Spinal cord (tissue), 10 donors: Measurements from ENCODE around the gene IKBKG. TPM values are rescaled to one million over a fixed set of nuclear protein-coding genes. Genes with fewer than 3 reads are reported as not detected.
"Not testable (repeated sequence)": the region's sequence is repeated elsewhere in the genome, so short reads cannot be mapped to it uniquely, and the experiment has no call there.

Experiments
- DNase-seq, 6 donors: peaks; one replicate each; pipeline versions ENCODE4 v3.0.0 to v3.0.0-alpha.2; 2013 to 2015; ENCODE audit warnings: low spot score in 6 of 6, low read depth in 4 of 6
- H3K27ac ChIP-seq: one replicate; pipeline ENCODE4 v1.5.1; 2013; ENCODE audit warnings: low read depth, low read length, control low read depth
- H3K27me3 ChIP-seq: one replicate; pipeline ENCODE4 v1.6.1; 2013; ENCODE audit warnings: low read length; ENCODE audit not compliant: control insufficient read depth, insufficient read depth
- H3K36me3 ChIP-seq: one replicate; pipeline ENCODE4 v1.6.1; 2013; ENCODE audit warnings: low read length; ENCODE audit not compliant: control insufficient read depth, insufficient read depth
- H3K4me1 ChIP-seq: one replicate; pipeline ENCODE4 v1.6.1; 2013; ENCODE audit warnings: low read length; ENCODE audit not compliant: control insufficient read depth, insufficient read depth
- H3K4me3 ChIP-seq: one replicate; pipeline ENCODE4 v1.5.1; 2013; ENCODE audit warnings: low read depth, low read length, control low read depth
- H3K9me3 ChIP-seq: one replicate; pipeline ENCODE4 v1.6.1; 2013; ENCODE audit warnings: low read length; ENCODE audit not compliant: control insufficient read depth, insufficient read depth
- WGBS: methylation state at CpG from one replicate; pipeline ENCODE4 v1.1.5; 2013; ENCODE audit warnings: missing lambda C conversion rate; ENCODE audit not compliant: insufficient coverage; 5-methylcytosine and 5-hydroxymethylcytosine counted together
- long read RNA-seq, 4 donors: transcript quantifications; one replicate each; lab custom pipeline, GENCODE V29; 2026
- polyA plus RNA-seq, 2 donors: library from polyadenylated mRNA; unstranded; fragments of 120-200 nt; gene quantifications; one replicate each; pipeline ENCODE4 v1.2.1, GENCODE V29; 2013; ENCODE audit not compliant: insufficient read length in 2 of 2
- total RNA-seq, 2 donors: library from RNA; depleted of rRNA in 1 of 2; stranded (reverse); fragments of 120-200 nt in 1 of 2; fragments of >200 nt in 1 of 2; gene quantifications; one replicate each; pipeline versions ENCODE4 v1.2.3 to v1.2.4, GENCODE V29; 2013 to 2014
- donor health status: healthy.

Gene IKBKG, protein sequence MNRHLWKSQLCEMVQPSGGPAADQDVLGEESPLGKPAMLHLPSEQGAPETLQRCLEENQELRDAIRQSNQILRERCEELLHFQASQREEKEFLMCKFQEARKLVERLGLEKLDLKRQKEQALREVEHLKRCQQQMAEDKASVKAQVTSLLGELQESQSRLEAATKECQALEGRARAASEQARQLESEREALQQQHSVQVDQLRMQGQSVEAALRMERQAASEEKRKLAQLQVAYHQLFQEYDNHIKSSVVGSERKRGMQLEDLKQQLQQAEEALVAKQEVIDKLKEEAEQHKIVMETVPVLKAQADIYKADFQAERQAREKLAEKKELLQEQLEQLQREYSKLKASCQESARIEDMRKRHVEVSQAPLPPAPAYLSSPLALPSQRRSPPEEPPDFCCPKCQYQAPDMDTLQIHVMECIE
- total RNA-seq (10 to 100 TPM in 1 of 2 donors, 1 to 10 TPM in 1; 7.7 to 16.6 TPM), polyA plus RNA-seq (10 to 100 TPM; 23.8 to 23.9 TPM)
- long read RNA-seq, donor 1, transcript IKBKG-206 (10 exons, 2,299 nt), result major isoform, 5 of 5 reads
- long read RNA-seq, donor 1, partial matches to known transcripts, result 0 of 5 reads
- long read RNA-seq, donor 1, other reads (novel, unspliced or antisense), result 0 of 5 reads
- long read RNA-seq, donor 2, partial matches to known transcripts, result 0 of 12 reads
- long read RNA-seq, donor 2, other reads (novel, unspliced or antisense), result 9 of 12 reads
- long read RNA-seq, donor 3, partial matches to known transcripts, result 0 of 2 reads
- long read RNA-seq, donor 3, other reads (novel, unspliced or antisense), result 0 of 2 reads
- long read RNA-seq, donor 4, partial matches to known transcripts, result 0 of 3 reads
- long read RNA-seq, donor 4, other reads (novel, unspliced or antisense), result 0 of 3 reads

DNA sequence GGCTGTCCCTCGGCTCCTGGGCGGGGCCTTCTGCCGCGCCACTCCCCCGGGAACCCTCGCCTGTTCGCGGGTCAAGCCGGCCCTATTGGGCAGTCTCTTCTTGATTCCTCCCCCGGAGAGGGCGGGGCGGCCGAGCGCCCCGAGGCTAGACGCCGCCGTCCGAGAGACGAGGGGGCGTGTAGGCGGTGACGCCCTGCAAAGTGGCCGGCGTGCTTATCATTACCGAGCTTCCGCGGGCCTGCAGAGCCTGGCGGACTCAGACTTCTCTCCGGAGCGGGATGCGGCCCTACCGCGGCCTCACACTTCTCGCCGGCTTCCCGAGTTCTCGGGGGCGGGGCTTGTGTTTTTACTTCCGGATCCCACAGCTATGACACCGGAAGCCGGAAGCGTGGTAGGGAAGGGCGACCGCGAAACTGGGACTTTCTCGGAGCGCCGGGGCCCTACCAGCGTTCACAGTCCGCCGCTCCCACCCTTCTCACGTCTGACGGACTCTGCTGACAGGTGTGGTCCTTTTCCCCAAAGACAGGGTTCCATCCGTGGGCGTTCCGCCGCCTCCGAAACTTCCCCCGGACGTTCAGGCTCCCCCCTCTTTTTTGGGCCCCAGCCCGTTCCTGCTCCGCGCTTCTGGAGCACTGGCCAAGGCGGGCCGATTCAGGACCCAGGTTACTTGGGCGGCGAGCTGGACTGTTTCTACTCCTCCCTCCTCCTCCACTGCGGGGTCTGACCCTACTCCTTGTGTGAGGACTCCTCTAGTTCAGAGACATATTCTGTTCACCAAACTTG, at the start of gene IKBKG:
Gene IKBKG (plus strand): TSS at position 376 of the 783 bp plus-strand sequence. CDS start 4,383 bp downstream, outside the sequence.
- peak within 1 kb of the TSS; percentile 96 for H3K27ac ChIP-seq
- no peaks in the 10 kb centered on the region for H3K27me3 ChIP-seq
- no peaks in the 10 kb centered on the region for H3K9me3 ChIP-seq
- peaks cover 20% of the 10 kb centered on the region for H3K36me3 ChIP-seq
- H3K4me3 ChIP-seq, result peak within 1 kb of the TSS; percentile 70
- 32% methylated on average over 69 of the region's 69 CpGs for WGBS
- DNase-seq, result peak; percentile 67 to 96 (median 76)
- peaks cover 14% of the 10 kb centered on the region for H3K4me1 ChIP-seq

DNA sequence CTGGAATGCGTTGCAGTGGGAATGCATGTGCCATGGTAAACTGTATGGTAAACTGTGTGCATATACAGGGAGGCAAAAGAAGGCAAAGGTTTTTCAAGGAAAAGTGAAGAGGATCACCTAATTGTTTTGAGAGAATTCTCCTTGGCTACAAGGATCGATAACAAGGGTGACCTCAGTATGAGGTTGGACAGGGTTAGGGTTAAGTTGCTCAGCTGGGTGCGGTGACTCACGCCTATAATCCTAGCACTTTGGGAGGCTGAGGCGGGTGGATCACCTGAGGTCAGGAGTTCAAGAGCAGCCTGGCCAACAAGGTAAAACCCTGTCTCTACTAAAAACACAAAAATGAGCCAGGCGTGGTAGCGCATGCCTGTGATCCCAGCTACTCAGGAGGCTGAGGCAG, 46.0 kb upstream of the IKBKG start:
- H3K9me3 ChIP-seq, H3K4me3 ChIP-seq, H3K27me3 ChIP-seq, H3K4me1 ChIP-seq, H3K36me3 ChIP-seq, DNase-seq, H3K27ac ChIP-seq: not testable (repeated sequence)
- 84% methylated on average over 7 of the region's 7 CpGs for WGBS

DNA sequence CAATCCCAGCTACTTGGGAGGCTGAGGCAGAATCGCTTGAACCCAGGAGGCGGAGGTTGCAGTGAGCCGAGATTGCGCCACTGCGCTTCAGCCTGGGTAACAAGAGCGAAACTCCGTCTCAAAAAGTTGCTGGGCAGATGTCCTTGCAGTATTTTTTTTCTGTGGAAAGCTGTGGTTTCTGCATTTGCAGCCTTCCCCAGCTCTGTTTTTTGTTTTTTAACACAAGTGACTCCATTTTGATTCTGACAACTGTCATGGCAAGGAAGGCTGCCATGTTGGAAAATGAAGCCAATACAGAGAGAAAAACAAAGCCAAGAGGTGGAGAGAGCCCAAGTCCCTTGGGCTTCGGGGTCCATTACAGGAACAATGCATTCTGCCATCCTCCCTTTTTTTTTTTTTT, 45.3 kb upstream of the IKBKG start:
- no peaks in the 10 kb centered on the region for H3K9me3 ChIP-seq
- no peak for DNase-seq
- peaks cover 16% of the 10 kb centered on the region for H3K36me3 ChIP-seq
- no peak overlapping the region for H3K4me3 ChIP-seq
- no peaks in the 10 kb centered on the region for H3K27me3 ChIP-seq
- WGBS, result 82% methylated on average over 7 of the region's 8 CpGs
- H3K4me1 ChIP-seq, result peaks cover 7% of the 10 kb centered on the region
- H3K27ac ChIP-seq, result no peak overlapping the region

DNA sequence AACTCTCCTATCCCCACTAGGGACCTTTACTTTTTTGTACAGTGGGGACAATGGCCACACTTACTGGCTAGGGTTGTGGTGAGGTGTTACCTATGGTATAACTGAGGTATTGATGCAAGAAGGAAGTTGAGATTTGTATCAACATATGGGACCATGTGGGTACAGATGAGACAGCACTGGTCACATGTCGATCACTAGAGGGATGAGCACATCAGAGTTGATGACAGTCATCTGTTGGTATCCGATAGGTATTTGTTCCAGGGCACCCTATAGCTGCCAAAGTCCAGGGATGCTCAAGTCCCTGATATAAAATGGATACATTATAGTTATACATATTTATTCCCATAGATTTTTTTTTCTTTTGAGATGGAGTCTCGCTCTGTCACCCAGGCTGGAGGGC, 44.4 kb upstream of the IKBKG start:
- 100% methylated on average over 1 of the region's 3 CpGs for WGBS
- Histone ChIP-seq H3K4me1 (peaks cover 15% of the 10 kb centered on the region), H3K27me3 (no peaks in the 10 kb centered on the region), H3K9me3 (no peaks in the 10 kb centered on the region), H3K4me3 (no peak overlapping the region), H3K36me3 (peaks cover 25% of the 10 kb centered on the region), H3K27ac (no peak overlapping the region)
- DNase-seq, result no peak

DNA sequence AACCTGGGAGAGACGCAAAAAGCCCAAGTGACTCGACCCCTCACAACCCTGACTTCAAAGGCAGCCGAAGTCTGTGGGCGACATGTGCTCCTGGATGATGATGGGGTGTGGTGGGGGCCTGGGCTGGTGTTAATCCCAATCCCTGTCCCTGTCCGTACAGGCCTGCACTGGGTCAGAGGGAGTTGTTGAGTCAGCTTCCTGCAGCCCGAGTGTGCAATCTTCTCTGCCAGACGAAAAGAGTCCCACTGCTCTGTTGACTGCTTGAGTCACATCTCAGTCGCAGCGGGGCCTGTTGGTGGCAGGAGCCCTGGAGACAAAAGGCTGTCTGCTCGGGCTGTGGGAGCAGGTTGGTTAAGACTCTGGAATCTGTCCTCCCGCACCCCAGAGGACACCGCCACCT, 41.7 kb upstream of the IKBKG start:
- Histone ChIP-seq H3K27me3 (no peaks in the 10 kb centered on the region), H3K27ac (no peak overlapping the region), H3K4me1 (peaks cover 15% of the 10 kb centered on the region), H3K9me3 (no peaks in the 10 kb centered on the region), H3K4me3 (no peak overlapping the region), H3K36me3 (peaks cover 38% of the 10 kb centered on the region)
- DNase-seq, result no peak
- WGBS, result 80% methylated on average over 10 of the region's 12 CpGs

DNA sequence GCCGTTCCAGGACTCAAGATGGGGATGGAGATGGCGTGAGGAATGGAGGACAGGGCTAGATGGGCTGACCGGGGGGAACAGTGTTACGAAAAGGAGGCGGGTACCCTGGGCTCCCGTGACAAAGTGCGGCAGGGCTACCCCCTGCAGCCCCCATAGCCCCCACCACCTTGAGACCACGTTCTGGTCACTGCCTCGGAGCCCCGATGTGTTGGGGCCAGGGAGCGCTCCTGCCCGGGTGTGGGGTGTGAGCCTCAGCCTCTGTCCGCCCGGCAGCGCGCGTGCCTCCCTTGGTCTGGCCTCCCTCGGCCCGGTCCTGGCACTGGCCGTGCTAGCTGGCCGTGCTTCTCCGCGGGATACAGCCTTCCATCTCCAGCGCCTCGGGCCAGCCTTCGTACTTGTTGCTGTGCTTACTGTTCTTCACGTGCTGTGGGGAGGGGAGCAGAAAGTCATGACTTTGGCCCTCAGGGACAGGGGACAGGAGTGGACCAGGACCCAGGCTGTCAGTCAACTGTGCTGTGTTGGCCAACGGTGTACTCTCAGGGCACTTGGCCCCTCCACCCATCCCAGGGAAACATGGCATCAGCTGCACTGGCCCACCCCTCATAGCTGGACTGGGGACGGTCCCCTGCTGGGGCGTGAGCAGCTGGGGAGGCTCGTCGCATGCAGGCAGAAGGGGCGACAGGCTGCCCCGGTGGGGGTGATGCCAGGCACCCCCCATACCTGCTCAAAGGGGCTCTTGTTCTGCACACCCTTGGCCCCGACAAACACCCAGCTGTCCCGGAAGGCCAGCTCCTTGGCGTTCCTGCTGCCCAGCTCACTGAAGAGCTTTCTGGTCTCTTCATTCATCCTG, 40.7 kb upstream of the IKBKG start:
- H3K36me3 ChIP-seq, result peaks cover 41% of the 10 kb centered on the region
- H3K9me3 ChIP-seq, result no peaks in the 10 kb centered on the region
- peaks cover 15% of the 10 kb centered on the region for H3K4me1 ChIP-seq
- no peak overlapping the region for H3K27ac ChIP-seq
- H3K27me3 ChIP-seq, result no peaks in the 10 kb centered on the region
- no peak overlapping the region for H3K4me3 ChIP-seq
- DNase-seq, result no peak
- 85% methylated on average over 37 of the region's 37 CpGs for whole genome bisulfite sequencing

DNA sequence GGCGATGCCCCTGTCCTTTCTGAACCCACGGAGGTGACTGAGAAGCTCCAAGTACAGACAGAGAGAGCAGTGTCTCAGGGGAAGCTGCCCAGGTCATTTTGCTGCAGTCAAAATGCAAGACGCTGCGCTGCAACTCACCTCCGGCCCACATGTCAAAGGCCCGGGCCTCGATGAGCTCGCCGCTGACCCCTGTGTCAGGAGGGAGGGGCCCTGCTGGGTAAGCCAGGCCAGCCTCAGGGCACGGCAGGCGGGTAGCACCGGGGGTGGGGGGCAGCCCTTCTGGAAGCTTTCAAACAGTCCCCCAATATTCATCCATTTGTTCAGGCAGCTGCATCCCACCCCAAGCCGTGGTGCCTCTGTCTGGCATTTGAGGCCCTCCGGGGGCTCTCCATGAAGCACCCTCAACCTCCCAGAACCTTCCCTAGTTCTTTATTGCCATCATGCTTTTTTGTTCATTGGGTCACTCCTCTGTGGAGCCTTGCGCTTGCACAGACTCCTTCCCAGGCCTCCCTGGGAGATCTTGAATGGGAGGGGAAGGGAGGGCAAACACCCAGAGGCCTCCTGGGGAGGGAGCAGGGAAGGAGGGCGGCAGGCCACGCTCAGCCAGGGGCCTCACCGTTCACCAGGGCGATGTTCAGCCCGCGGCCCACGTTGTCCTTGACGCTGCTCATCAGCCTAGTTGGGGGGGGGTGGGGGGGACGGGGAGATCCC, 39.6 kb upstream of the IKBKG start:
- H3K27ac ChIP-seq, result no peak overlapping the region
- DNase-seq, result no peak
- H3K27me3 ChIP-seq, result no peaks in the 10 kb centered on the region
- H3K36me3 ChIP-seq, result peaks cover 48% of the 10 kb centered on the region
- H3K4me3 ChIP-seq, result no peak overlapping the region
- no peaks in the 10 kb centered on the region for H3K9me3 ChIP-seq
- peaks cover 15% of the 10 kb centered on the region for H3K4me1 ChIP-seq
- 81% methylated on average over 14 of the region's 24 CpGs for WGBS

DNA sequence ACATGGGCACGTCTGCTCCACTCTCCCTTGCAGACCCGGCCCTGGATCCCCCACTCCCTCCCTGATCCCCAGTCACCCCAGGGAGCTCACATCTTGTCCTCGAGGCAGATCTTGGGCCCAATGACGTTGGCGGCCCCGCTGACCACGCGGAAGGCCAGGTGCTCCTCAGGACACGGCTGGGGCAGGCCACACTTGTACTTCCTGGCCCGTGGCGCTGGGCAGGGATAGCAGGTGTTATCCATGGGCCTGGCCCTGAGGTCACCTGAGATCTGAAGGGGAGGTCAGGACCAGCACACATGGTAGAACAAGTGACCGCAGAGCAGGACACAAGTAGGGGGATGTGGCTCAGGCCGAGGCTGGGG, 39.1 kb upstream of the IKBKG start:
- no peak overlapping the region for H3K4me3 ChIP-seq
- no peaks in the 10 kb centered on the region for H3K27me3 ChIP-seq
- WGBS, result 90% methylated on average over 11 of the region's 13 CpGs
- H3K36me3 ChIP-seq, result peaks cover 51% of the 10 kb centered on the region
- H3K27ac ChIP-seq, result no peak overlapping the region
- peaks cover 15% of the 10 kb centered on the region for H3K4me1 ChIP-seq
- H3K9me3 ChIP-seq, result no peaks in the 10 kb centered on the region
- DNase-seq, result no peak
